Stimulated activated CD8-positive, alpha-beta memory T cell treated with anti-CD3 and anti-CD28 coated beads, Interleukin-4, amount 100 ng/mL, for 4 hours (primary cell): ENCODE measurements around the gene ABCA13.

Source experiments
- DNase-seq, 2 donors: peaks; one replicate each; pipeline ENCODE4 v3.0.0-alpha.2; 2020; ENCODE audit warnings: low read depth in 2 of 2, low spot score in 1 of 2

ABCA13 gene

DNA sequence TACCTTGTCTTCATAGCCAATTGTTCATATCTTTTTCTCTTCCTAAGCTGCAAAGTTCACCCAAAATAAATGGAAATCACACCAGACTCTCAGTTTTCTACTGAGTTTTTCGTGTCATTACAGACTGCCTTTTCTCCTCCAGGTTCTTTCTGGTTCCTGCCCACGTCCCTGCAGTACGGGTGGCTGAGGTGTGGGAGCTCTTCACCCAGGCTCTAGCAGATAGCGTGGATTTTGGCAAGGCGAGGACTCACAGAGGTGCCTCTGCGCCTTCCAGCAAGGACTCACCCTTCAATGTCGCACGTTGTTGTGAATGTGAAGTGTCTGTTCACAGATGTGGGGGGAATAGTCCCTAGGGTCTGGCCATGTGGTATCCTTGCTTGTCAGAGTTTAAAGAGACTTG lies 71.6 kb downstream of the ABCA13 start:
- DNase-seq: no peak

DNA sequence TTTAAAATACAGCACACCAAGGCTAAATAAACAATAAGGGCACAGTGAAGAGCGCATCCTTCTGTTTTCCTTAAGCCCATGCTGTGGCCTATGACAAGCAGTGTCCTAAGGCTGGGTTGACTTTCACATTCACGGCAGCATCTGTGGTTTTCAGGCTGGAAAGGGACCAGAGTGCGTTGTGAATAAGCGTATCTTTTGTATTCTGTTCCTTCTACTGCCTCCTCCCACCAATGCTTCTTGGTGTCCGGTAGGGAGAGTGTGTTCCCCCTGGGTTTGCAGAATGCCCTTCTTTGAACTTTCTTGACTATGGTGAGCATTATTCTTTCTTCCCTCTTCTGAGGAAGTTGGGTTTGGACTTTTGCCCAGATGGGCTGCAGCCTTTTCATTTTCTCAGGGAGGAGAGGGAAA lies 73.6 kb downstream of the ABCA13 start:
- no peak for DNase-seq

DNA sequence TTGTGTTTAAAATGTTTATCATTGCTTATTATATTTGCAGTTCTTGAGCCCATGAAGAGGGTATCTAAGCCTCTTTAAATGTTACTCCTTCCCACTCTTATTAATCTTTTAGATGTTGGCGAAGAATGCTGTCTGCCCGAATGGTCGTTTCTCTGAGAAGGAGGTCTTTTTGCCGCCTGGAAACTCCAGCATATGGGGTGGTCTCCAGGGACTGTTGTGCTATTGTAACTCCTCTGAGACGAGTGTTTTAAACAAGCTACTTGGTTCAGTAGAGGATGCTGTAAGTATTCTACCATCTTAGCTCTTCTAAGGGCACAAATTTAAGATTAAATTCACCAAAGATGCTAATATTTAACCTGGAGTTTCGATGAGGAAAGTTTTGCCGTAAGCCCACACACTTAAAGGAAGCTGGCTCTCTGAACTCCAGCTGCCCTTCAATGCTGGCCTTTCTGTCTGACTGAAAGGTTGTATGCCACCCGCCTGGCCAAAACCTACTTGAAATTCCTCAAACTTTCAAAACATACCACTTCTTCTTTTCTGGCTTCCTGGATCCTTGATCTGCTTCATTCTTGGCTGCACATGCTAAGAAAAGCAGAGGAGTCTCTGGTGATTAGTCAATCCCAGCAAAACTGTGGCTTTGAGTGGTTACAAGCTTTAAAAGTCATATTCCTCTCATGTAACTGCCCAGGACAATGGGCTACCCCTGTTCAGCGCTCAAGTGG lies 74.7 kb downstream of the ABCA13 start:
- DNase-seq: no peak

DNA sequence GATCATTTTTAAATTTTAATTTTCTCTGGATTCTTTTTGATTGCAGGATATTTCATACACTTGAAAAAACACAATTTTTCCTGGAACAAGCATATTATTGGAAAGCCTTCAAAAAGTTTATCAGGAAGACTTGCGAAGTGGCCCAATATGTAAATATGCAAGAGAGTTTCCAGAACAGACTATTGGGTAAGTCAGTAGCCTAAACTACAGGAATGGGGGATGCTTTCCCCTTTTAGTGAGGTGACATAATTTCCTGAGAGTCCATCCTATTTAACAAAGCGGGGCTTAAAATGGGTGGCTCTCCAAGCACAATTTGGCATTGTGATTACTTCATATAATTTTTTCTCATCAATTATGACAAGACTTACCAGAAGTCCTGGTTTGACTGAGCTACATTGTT lies 77.9 kb downstream of the ABCA13 start:
- DNase-seq: no peak

DNA sequence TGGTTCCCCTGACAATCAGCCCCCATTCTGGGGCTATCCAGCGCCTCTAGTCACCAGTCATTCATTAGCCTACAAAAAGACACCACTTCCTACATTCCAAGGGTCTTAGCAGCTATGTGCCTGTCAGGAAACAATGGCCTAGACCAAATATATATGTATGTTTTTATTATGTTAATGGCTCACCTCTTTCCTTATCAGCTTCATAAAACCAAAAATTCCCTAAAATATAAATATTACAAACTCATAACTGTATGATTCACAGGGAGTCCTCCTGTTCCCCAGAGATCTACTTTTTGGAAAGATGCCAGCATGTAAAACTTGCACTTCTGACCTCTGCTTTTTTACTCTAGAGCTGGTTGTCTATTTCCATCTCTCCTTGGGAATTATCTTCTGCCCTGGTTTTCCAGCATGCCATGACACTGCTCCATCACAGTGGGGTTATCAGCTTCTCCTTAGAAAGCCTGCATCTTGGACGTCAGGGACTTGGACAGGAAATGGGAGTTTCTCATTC lies 79.2 kb downstream of the ABCA13 start:
- DNase-seq: no peak

DNA sequence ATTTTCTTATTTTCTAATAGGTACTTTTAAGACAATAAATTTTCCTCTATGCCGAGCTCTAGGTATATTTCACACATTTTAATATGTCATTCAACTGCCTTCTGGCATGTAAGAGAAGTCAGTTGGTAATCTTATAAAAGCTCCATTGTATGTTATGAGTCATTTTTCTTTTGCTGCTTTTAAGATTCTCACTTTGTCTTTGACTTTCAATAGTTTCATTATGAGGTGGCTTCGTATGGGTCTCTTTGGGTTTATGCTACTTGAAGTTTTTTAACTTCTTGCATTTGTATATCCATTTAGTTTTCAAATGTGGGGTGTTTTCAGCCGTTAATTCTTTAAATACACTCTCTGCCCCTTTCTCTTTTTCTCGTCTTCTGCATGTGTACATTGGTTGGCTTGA lies 80.5 kb downstream of the ABCA13 start:
- DNase-seq: no peak

DNA sequence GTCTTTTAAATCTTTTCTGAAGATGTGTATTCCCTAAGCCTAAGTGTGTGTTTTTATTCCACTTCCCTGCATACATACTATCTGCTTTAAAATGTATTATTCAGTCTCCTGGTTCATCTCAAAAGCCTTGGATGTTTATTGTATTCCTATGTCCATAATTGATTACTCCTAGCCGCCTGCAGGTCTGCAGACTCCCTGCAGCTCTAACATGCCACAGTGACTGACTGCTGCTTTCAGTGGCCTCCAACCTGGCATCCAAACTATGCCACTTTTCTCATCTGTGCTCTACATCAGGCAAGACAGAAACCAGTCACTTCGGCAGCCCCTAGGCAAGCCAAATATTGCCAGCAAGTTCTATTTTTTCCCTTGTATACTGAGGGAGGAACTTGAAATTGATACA lies 81.7 kb downstream of the ABCA13 start:
- DNase-seq: no peak

DNA sequence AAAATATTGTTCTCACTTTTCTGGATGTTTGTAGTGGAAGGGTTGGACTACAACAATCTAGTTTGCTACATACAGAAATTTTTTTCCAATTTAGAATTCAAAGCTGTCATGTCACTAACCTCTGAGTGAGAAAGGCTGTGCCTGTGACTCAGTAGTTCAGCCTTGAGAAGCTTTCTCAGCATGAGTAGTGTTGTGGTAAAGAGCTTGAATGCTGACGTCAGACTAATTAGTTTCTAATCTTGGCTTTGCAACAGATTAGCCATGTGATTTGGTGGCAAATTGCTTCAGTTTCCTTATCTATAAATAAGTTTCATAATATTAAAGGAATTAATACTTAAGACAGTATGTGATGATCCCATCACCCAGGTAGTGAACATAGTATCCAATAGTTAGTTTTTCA lies 83.8 kb downstream of the ABCA13 start:
- no peak for DNase-seq

DNA sequence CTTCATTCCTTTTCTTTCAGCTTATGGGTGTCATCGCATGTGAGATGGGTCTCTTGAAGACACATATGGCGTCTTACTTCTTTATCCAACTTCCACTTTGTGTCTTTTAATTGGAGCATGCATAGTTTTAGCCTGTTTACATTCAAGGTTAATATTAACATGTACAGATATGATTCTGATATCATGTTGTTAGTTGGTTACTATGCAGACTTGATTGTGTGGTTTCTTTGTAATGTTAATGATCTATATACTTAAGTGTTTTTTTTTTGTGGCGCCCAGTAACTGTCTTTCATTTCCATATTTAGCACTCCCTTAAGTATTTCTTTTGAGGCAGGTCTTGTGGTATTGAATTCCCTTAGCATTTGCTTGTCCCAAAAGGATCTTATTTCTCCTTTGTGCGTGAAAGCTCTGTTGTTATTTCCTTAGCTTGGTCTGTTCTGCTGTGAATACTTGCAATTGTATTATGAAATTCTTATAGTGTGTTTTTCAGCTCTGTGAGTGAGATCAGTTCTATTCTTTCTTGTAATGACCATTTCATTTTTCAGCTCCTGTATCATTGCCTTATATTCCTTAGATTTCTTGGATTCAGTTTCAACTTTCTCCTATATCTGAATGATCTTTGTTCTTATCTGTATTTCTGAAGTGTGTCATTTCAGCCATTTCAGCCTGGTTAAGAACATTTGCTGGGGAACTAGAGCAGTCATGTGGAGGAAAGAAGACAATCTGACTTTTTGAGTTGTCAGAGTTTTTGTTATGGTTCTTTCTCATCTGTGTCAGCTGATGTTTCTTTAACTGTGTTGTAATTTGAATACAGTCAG lies 88.4 kb downstream of the ABCA13 start:
- no peak for DNase-seq

DNA sequence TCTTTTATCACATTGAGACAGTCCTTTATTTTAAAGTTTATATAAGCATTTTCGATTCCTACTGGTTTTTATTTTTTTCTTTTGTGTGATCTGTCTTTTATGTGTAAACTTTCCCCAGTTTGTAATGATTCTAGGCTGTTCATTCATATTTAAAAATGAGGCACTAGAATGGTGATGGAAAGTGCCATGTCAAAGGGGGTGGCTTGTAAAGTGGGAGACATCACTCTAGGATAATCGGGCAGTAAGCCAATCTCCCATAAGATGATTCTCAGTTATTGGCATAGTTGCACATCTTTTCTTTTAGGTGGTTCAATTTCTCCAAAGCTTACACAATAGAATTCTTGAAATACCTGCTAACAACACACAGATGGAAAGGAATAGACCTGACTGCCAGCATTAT lies 90.4 kb downstream of the ABCA13 start:
- no peak for DNase-seq

DNA sequence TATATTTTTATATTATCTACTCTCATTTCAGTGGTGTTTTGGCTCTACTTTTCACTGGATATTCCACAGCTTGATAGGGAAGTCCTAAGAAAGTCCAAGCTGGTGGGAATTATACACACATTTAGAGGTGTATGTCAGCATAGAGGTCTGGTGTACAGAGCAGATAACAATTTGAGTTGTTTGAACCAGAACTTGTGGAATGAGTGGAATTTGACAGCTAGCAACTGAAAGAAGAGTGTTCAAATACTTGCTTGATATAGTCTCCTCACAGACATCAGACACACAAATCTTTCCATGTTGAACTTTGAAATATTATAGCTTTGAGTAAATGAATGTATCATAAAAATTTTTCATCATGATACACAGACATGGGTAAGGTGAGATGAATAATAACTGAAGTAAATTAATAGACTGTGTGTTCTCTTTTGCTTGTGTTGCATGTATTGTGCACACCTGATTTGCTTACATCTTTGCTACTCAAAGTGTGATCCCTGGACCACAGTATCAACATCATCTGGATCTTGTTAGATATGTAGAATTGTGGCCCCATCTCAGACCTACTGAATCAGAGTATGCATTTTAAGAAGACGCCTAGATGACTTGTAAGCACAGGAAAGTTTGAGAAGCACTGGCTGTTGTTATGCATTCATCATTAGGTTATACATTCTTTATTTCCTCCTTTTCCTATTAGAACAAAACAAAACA lies 91.5 kb downstream of the ABCA13 start:
- no peak for DNase-seq

DNA sequence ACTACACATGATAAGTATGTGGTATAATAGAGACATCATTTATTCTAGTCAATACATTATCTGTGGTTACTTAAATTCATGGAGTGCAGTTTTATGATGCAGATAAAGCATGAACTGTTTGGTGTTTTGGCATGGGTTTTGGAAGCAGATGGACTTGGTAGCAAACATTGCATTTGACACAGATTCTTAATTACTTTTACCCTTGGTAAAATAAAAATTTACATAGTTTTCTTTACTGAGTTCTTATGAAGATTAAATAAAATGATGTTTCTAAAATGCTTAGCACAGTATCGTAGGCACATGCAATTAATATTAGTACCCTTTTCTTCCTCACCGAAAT lies 92.0 kb downstream of the ABCA13 start:
- DNase-seq: no peak

DNA sequence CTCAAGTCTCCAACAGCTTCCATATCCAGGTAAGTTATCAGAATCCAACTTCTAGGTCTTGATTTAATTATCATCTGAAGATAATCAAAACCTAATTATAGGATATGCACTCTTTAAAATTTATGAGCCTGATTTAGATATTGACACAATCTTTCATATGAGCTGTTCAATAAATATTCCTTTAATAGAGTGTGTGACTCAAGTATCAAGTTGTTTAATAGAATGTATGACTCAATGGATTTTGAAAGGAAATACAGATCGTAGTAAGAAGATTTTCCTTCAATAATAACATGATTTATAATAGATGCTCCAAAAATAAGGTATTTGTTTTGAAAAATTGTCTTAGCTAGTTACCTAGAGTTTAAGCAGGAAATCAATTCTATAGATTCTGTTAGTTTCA lies 97.8 kb downstream of the ABCA13 start:
- no peak for DNase-seq

DNA sequence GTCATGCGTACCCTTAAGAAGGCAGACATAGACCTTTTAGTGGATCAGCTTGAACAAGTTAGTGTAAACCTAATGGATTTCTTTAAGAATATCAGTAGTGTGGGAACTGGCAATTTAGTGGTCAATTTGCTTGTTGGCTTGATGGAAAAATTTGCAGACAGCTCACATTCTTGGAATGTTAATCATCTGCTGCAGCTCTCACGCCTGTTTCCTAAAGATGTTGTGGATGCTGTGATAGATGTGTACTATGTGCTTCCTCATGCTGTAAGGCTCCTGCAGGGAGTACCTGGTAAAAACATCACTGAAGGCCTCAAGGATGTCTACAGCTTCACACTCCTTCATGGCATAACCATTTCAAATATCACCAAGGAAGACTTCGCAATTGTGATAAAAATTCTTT lies 103.4 kb downstream of the ABCA13 start:
- no peak for DNase-seq

DNA sequence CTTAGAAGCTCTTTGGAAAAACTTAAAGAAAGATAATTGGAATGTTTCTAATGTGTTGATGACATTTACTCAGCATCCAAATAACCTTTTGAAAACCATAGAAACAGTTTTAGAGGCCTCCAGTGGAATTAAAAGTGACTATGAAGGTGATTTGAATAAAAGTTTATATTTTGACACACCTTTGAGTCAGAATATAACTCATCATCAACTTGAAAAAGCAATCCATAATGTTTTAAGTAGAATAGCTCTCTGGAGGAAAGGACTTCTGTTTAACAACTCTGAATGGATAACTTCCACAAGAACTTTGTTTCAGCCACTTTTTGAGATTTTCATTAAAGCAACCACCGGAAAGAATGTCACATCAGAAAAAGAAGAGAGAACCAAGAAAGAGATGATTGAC lies 108.2 kb downstream of the ABCA13 start:
- no peak for DNase-seq

DNA sequence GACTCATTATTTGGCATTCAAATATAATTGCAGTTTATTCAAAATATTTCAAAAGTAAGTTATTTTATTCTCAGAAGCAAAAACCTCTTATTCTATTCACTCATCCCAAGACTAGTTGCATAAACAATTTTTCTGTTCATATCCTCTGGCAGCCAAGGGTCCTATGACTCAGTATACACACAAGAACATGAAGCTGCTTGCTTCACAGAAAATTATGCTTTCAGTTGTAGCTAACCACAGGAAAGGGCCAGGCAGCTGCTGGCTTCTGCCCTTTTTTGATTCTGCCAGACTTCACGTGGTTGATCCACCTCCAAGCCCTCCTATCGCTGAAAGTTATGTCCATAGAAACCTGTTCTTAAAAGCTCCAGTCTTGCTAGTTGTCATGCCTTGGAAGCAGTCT lies 108.8 kb downstream of the ABCA13 start:
- DNase-seq: no peak

DNA sequence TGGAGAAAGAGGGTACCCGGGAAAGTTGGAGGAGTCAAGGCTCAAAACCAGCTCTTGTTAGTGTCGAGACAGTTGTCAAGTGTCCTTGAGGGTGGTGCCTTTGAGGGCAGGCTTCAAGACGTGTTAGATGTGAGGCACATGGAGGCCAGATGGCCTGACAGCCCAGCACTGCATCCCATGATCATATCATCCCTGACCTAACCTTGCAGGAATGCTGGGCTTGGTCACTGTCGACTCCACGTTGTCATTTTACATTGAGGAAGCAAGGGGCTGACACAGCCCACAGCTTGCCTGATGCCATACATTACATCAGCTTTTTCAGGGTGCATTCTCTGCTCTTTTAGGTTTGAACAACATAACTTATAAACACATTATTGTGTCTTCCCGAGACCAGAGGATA lies 114.1 kb downstream of the ABCA13 start:
- no peak for DNase-seq

DNA sequence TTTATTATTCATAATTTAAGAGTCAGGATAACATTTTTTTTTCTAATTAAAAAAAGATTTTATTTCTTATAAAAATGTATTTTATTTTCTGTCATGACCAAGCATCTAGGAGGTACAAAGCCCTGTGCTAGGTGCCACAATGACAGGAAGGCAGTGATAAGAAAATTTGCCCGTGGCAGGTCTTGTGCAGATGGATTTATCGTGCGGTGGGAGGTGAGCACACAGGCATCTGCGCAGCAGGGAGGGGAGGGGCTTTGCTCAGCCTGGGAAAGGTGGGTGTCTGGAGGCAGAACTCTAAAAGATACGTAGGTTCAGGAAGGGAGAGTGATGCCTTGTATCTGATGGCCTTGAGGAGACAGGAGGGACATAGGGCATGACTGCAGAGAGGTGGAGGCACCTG lies 115.6 kb downstream of the ABCA13 start:
- DNase-seq: no peak

DNA sequence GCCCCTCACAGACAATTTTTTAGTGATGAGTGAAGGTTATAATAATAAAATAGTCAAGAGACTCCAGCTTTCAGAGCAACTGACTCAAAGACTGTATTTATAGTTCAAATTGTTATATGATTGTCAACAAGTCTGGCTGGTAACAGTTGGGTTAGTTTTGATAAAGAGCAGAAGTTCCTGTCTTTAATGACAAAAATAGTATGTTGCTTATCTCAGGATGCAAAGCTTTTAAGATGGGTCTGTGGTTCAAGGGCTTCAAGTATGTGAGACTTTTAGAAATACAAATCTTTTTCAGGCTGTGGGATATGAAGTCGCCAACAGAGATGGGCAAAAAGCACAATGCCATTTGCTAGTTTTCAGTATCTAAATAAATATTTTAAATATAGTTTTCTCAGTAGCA lies 118.4 kb downstream of the ABCA13 start:
- DNase-seq: no peak

DNA sequence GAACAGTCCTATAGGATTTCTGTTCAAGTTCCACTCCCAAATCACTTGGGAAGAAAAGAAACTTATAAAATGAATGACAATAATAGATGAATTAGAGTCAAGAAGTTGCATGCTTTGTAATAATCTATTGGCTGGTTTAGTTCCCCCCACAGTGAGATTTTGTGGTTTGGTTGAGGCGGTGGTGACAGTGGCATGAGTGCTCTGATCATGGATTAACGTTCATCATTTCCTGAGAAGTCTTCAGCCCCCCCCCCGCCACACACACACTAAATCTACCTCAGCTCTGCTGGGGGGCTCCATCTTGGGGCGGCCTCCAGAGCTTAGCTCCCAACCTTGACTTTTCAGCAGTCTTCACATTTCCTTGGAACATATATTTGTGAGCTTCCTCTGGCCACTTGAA lies 121.7 kb downstream of the ABCA13 start:
- no peak for DNase-seq

DNA sequence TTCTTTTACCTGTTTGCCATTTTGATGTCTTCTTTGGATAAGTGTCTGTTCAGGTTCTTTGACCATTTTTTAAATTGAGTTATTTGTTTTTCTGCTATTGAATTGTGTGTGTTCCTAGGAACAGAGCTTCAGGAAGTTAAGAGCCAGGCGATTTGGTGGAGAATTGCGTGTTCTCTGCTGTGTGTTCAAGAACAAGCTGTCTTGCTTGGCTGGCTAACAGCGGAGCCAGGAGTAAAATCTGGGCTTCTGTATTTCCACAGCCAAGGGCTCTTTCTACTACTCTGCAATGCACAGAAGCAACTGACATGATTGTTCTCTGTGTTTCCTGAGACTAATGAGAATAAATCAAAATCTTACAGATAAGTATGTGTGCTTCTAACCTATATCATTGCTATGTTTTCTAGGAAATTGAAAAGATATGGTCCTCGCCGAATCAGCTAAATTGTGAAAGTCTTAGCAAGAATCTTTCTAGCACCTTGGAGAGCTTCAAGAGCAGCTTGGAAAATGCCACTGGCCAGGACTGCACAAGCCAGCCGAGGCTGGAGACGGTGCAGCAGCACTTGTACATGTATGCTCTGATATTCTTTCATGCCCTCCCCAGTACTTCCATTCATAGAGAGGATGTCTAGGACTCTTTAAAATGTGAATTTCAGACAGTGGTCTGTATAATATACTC lies 124.2 kb downstream of the ABCA13 start:
- DNase-seq: no peak

DNA sequence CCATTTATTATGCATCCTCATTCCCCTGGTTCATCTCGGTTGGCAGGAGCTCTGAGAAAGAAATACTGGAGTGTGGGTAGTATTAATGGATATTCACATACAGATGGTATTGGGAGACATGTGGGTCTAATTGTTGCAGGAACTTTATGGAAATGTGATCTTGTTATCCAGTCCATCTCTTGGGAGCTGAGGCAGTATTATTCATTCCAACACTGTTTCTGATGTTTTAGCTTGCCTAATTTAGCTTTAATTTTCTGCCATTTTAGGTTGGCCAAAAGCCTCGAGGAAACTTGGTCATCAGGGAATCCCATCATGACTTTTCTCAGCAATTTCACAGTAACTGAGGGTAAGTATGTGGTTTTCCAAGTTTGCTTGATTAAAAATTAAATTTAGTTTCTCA lies 125.7 kb downstream of the ABCA13 start:
- no peak for DNase-seq
